HL-60 (cell line): ENCODE measurements around the gene AKT3.

Source experiments
- DNase-seq, 2 experiments: peaks; one replicate each; pipeline ENCODE4 v3.0.0-alpha.2; 2010 to 2020; ENCODE audit warnings: low read depth in 1 of 2, low spot score in 1 of 2
- H3K27ac ChIP-seq: fragments of 250-450 bp; sonication (Bioruptor Pico); replicated peaks from 2 replicates; pipeline ENCODE4 v1.5.1; 2020; ENCODE audit warnings: mild to moderate bottlenecking, moderate library complexity
- H3K27me3 ChIP-seq: fragments of 250-450 bp; sonication (Bioruptor Pico); 2 replicates; pipeline ENCODE4 v1.5.1; 2021; ENCODE audit warnings: mild to moderate bottlenecking, moderate library complexity; ENCODE audit not compliant: insufficient read depth, poor library complexity, severe bottlenecking
- H3K4me3 ChIP-seq: replicated peaks from 2 replicates; pipeline ENCODE4 v1.5.1; 2011; ENCODE audit warnings: mild to moderate bottlenecking, control low read depth, low read length; ENCODE audit not compliant: insufficient read depth
- CTCF ChIP-seq: IDR thresholded peaks from one replicate; pipeline ENCODE4 v1.5.1; 2011; ENCODE audit warnings: low read length, control low read depth, inconsistent platforms; ENCODE audit not compliant: insufficient read depth
- GABPA ChIP-seq: IDR thresholded peaks from 2 replicates; pipeline ENCODE4 v1.6.1; 2012; ENCODE audit warnings: low read depth
- POLR2AphosphoS5 ChIP-seq: IDR thresholded peaks from 2 replicates; pipeline ENCODE4 v1.6.1; 2012; ENCODE audit warnings: low read depth
- REST ChIP-seq: IDR thresholded peaks from 2 replicates; pipeline ENCODE4 v1.6.1; 2012; ENCODE audit warnings: low read depth; ENCODE audit not compliant: insufficient replicate concordance
- SPI1 ChIP-seq: IDR thresholded peaks from 2 replicates; pipeline ENCODE4 v1.6.1; 2012; ENCODE audit warnings: low read depth, mild to moderate bottlenecking, borderline replicate concordance

The AKT3 gene

GRCh38 chr1:243554686-243555085 lies 295.4 kb downstream of the AKT3 start:
- no peaks in the 10 kb centered on the region for H3K27me3 ChIP-seq
- TF ChIP-seq CTCF = no peak
- no peak for TF ChIP-seq REST
- H3K4me3 ChIP-seq = no peak overlapping the region
- no peak for DNase-seq
- no peak overlapping the region for H3K27ac ChIP-seq

GRCh38 chr1:243553090-243553489 lies 297.0 kb downstream of the AKT3 start:
- TF ChIP-seq GABPA (no peak), SPI1 (no peak), CTCF (no peak), REST (no peak), POLR2AphosphoS5 (no peak)
- DNase-seq = no peak
- Histone ChIP-seq H3K4me3 (no peak overlapping the region), H3K27ac (no peak overlapping the region), H3K27me3 (no peaks in the 10 kb centered on the region)

- no peak for DNase-seq
Observed at GRCh38 chr1:243550276-243550675, 299.8 kb downstream of the AKT3 start.

More at GRCh38 chr1:243550276-243550675, 299.8 kb downstream of the AKT3 start:
- Histone ChIP-seq H3K4me3 (no peak overlapping the region), H3K27ac (no peak overlapping the region), H3K27me3 (no peaks in the 10 kb centered on the region)
- TF ChIP-seq REST (no peak), CTCF (no peak), POLR2AphosphoS5 (no peak), GABPA (no peak), SPI1 (no peak)
